Caco-2 (cell line): ENCODE measurements around the gene SORBS2. TPM values are rescaled to one million over a fixed set of nuclear protein-coding genes. Genes with fewer than 3 reads are reported as not detected.

Experiments used
- BruUV-seq: library from RNA; stranded (reverse); fragments of 400-500 nt; replicated peaks from 2 replicates; lab custom pipeline; 2021; lab: Mats Ljungman, UMichigan
- CTCF ChIA-PET: fragments of 300-600 bp; sonication (Branson Sonifier 250); formaldehyde crosslinking; loops from one replicate; lab custom pipeline; 2022; ENCODE audit warnings: antibody characterized with exemption; lab: Charles Lee
- POLR2A ChIA-PET: fragments of 300-600 bp; sonication (Branson Sonifier 250); formaldehyde crosslinking; loops from one replicate; lab custom pipeline; 2022; ENCODE audit warnings: antibody characterized with exemption; lab: Charles Lee
- DNase-seq, 2 experiments: peaks; one replicate each; pipeline versions ENCODE4 v3.0.0 to v3.0.0-alpha.2; 2020 to 2022
- H3K27me3 ChIP-seq: replicated peaks from 2 replicates; pipeline ENCODE4 v1.6.0; 2011; ENCODE audit warnings: low read length; ENCODE audit not compliant: control insufficient read depth, insufficient read depth
- H3K36me3 ChIP-seq: 2 replicates; pipeline ENCODE4 v1.5.1; 2011; ENCODE audit warnings: low read length; ENCODE audit not compliant: control insufficient read depth, insufficient read depth
- H3K4me1 ChIP-seq: fragments of 250-450 bp; sonication (Bioruptor Pico); 2 replicates; pipeline ENCODE4 v1.5.1; 2020; ENCODE audit warnings: mild to moderate bottlenecking
- H3K4me3 ChIP-seq: 2 replicates; pipeline ENCODE4 v1.5.1; 2011; ENCODE audit warnings: low read depth, mild to moderate bottlenecking, control low read depth, low read length
- H3K9me3 ChIP-seq: fragments of 250-450 bp; sonication (Bioruptor Pico); 2 replicates; pipeline ENCODE4 v1.5.1; 2020; ENCODE audit warnings: mild to moderate bottlenecking, moderate library complexity
- H3K27ac Mint-ChIP-seq: one replicate; pipeline ENCODE4 v1.8.0; 2022; ENCODE audit warnings: mixed read lengths; ENCODE audit not compliant: unreplicated experiment
- H3K27me3 Mint-ChIP-seq: one replicate; pipeline ENCODE4 v1.8.0; 2022; ENCODE audit warnings: mixed read lengths; ENCODE audit not compliant: insufficient read depth, unreplicated experiment
- H3K36me3 Mint-ChIP-seq: one replicate; pipeline ENCODE4 v1.8.0; 2022; ENCODE audit warnings: mild to moderate bottlenecking, mixed read lengths; ENCODE audit not compliant: insufficient read depth, unreplicated experiment
- H3K4me1 Mint-ChIP-seq: one replicate; pipeline ENCODE4 v1.8.0; 2022; ENCODE audit warnings: low read depth, mixed read lengths; ENCODE audit not compliant: unreplicated experiment
- H3K4me3 Mint-ChIP-seq: one replicate; pipeline ENCODE4 v1.8.0; 2022; ENCODE audit warnings: mild to moderate bottlenecking, moderate library complexity, mixed read lengths; ENCODE audit not compliant: unreplicated experiment
- H3K9me3 Mint-ChIP-seq: one replicate; pipeline ENCODE4 v1.8.0; 2022; ENCODE audit warnings: mixed read lengths; ENCODE audit not compliant: unreplicated experiment
- CTCF ChIP-seq, 2 experiments: fragments of 200-600 bp in 1 of 2; IDR thresholded peaks; 1 replicate in 1 of 2; 2 replicates in 1 of 2; pipeline versions ENCODE4 v1.5.1 to v1.8.0; 2011 to 2022; ENCODE audit warnings: antibody characterized with exemption in 1 of 2, control low read depth in 1 of 2, inconsistent platforms in 1 of 2, low read depth in 1 of 2, low read length in 1 of 2, mild to moderate bottlenecking in 1 of 2, moderate library complexity in 1 of 2; ENCODE audit not compliant: insufficient read depth in 1 of 2, severe bottlenecking in 1 of 2, unreplicated experiment in 1 of 2
- intact Hi-C: fragments of 100-400 bp; cut with micrococcal nuclease; formaldehyde crosslinking; loops from one replicate; pipeline ENCODE4 v1.10.0; 2022; ENCODE audit not compliant: unreplicated experiment
- total RNA-seq: library from RNA; stranded (reverse); gene quantifications from 2 replicates; pipeline ENCODE4 v1.2.3, GENCODE V29; 2022

SORBS2 gene
- total RNA-seq, 1 experiment from 2014 or later: 47.7 TPM

DNA sequence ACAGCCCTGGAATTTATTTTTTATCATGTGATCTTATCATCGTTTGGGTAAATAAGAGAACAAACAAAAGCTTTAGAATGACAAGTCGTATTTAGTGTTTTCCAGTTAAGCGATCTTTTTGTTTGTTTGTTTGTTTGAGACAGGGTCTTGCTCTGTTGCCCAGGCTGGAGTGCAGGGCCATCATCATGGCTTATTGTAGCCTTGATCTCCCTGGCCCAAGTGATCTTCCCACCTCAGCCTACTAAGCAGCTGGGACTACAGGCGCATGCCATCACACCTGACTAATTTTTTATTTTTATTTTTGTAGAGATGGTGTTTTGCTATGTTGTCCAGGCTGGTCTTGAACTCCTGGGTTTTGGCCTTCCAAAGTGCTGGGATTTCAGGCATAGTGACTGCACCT, 219.6 kb downstream of the SORBS2 start:
- CTCF ChIA-PET: no interaction called here
- DNase-seq: no peak

GRCh38 chr4:185591679-185592141, 220.3 kb downstream of the SORBS2 start:
- no peaks in the 10 kb centered on the region for H3K4me1 ChIP-seq
- H3K27me3 ChIP-seq: no peaks in the 10 kb centered on the region
- ChIA-PET POLR2A (no interaction called here), CTCF (no interaction called here)
- Mint-ChIP-seq H3K27me3 (no peaks in the 10 kb centered on the region), H3K36me3 (no peaks in the 10 kb centered on the region), H3K9me3 (no peaks in the 10 kb centered on the region), H3K27ac (no peak overlapping the region), H3K4me1 (no peaks in the 10 kb centered on the region), H3K4me3 (no peak overlapping the region)
- TF ChIP-seq CTCF (IDR thresholded peaks at IDR 0.05; ENCODE audit: insufficient read depth in 1 of 2, low read depth in 1 of 2, low read length in 1 of 2, severe bottlenecking in 1 of 2, unreplicated experiment in 1 of 2): no peak
- H3K4me3 ChIP-seq: no peak overlapping the region
- H3K36me3 ChIP-seq: no peaks in the 10 kb centered on the region
- H3K9me3 ChIP-seq: no peaks in the 10 kb centered on the region
- intact Hi-C loops: no loop called here
- BruUV-seq: no TSS peak
- DNase-seq: no peak

More for the DNA sequence above, 219.6 kb downstream of the SORBS2 start:
- H3K4me1 Mint-ChIP-seq: no peaks in the 10 kb centered on the region
- intact Hi-C loops: no loop called here
- Histone ChIP-seq H3K36me3 (no peaks in the 10 kb centered on the region), H3K4me3 (no peak overlapping the region), H3K4me1 (no peaks in the 10 kb centered on the region), H3K27me3 (no peaks in the 10 kb centered on the region), H3K9me3 (no peaks in the 10 kb centered on the region)
- H3K27ac Mint-ChIP-seq: no peak overlapping the region
- no TSS peak for BruUV-seq
- TF ChIP-seq CTCF (IDR thresholded peaks at IDR 0.05; ENCODE audit: insufficient read depth in 1 of 2, low read depth in 1 of 2, low read length in 1 of 2, severe bottlenecking in 1 of 2, unreplicated experiment in 1 of 2): no peak
- H3K36me3 Mint-ChIP-seq: no peaks in the 10 kb centered on the region
- H3K4me3 Mint-ChIP-seq: no peak overlapping the region
- H3K9me3 Mint-ChIP-seq: no peaks in the 10 kb centered on the region
- no peaks in the 10 kb centered on the region for H3K27me3 Mint-ChIP-seq
- POLR2A ChIA-PET: no interaction called here

- Mint-ChIP-seq H3K27me3 (no peaks in the 10 kb centered on the region), H3K4me3 (no peak overlapping the region), H3K27ac (no peak overlapping the region), H3K4me1 (no peaks in the 10 kb centered on the region), H3K36me3 (no peaks in the 10 kb centered on the region), H3K9me3 (no peaks in the 10 kb centered on the region)
- intact Hi-C loops: no loop called here
- Histone ChIP-seq H3K4me3 (no peak overlapping the region), H3K9me3 (no peaks in the 10 kb centered on the region), H3K27me3 (no peaks in the 10 kb centered on the region), H3K4me1 (no peaks in the 10 kb centered on the region), H3K36me3 (no peaks in the 10 kb centered on the region)
- no TSS peak for BruUV-seq
- CTCF ChIA-PET: no interaction called here
- no peak for DNase-seq
- TF ChIP-seq CTCF (IDR thresholded peaks at IDR 0.05; ENCODE audit: insufficient read depth in 1 of 2, low read depth in 1 of 2, low read length in 1 of 2, severe bottlenecking in 1 of 2, unreplicated experiment in 1 of 2): no peak
- POLR2A ChIA-PET: no interaction called here
Observed at GRCh38 chr4:185590982-185591381, 221.0 kb downstream of the SORBS2 start.
